Stimulated activated CD8-positive, alpha-beta memory T cell treated with anti-CD3 and anti-CD28 coated beads, Interleukin-7, amount 100 ng/mL, for 24 hours (primary cell): Measurements from ENCODE around the gene SHFL.

Experiments used
- DNase-seq: peaks from one replicate; pipeline ENCODE4 v3.0.0-alpha.2; 2020; ENCODE audit warnings: low read depth

The SHFL gene

GRCh38 chr19:10109528-10109927 is 23.4 kb downstream of the SHFL start:
- no peak for DNase-seq

GRCh38 chr19:10110076-10110971 is 24.2 kb downstream of the SHFL start:
- no peak for DNase-seq

- DNase-seq: no peak
Observed at GRCh38 chr19:10110972-10111317, 24.8 kb downstream of the SHFL start.

GRCh38 chr19:10111405-10111811 is 25.3 kb downstream of the SHFL start, which contains the start of gene P2RY11:
Gene P2RY11 (plus strand): TSS chr19:10111693. CDS start chr19:10111722, 29 bp downstream.
- DNase-seq: no peak

GRCh38 chr19:10112037-10112761 is 26.1 kb downstream of the SHFL start:
- peak; percentile 37 for DNase-seq

- DNase-seq: peak; percentile 41
Observed at GRCh38 chr19:10112895-10113591, 26.9 kb downstream of the SHFL start.

- no peak for DNase-seq
Observed at GRCh38 chr19:10113592-10113963, 27.5 kb downstream of the SHFL start.

- DNase-seq: no peak
Observed at GRCh38 chr19:10113964-10114650, 28.0 kb downstream of the SHFL start.

GRCh38 chr19:10114651-10115391 is 28.7 kb downstream of the SHFL start:
- no peak for DNase-seq

- no peak for DNase-seq
Observed at GRCh38 chr19:10115392-10116084, 29.4 kb downstream of the SHFL start.

- DNase-seq: no peak
Observed at GRCh38 chr19:10116085-10116865, 30.2 kb downstream of the SHFL start.

- no peak for DNase-seq
Observed at GRCh38 chr19:10116866-10117616, 30.9 kb downstream of the SHFL start.

- no peak for DNase-seq
Observed at GRCh38 chr19:10118960-10119359, 32.8 kb downstream of the SHFL start.

- no peak for DNase-seq
Observed at GRCh38 chr19:10120538-10121189, 34.5 kb downstream of the SHFL start.

- DNase-seq: no peak
Observed at GRCh38 chr19:10122045-10122444, 35.9 kb downstream of the SHFL start.

GRCh38 chr19:10124429-10124828 is 38.3 kb downstream of the SHFL start:
- no peak for DNase-seq

GRCh38 chr19:10126213-10126639 is 40.1 kb downstream of the SHFL start:
- no peak for DNase-seq

- no peak for DNase-seq
Observed at GRCh38 chr19:10132905-10133304, 46.8 kb downstream of the SHFL start.

GRCh38 chr19:10133596-10133995 is 47.5 kb downstream of the SHFL start:
- no peak for DNase-seq
